GM23338 (cell line): ENCODE measurements around the gene KIAA2012. TPM values are rescaled to one million over a fixed set of nuclear protein-coding genes. Genes with fewer than 3 reads are reported as not detected.

Experiments
- ATAC-seq: fragments of 200-7000 bp; cut with Tn5 transposase; 3 replicates; pipeline ENCODE4 v1.9.1; 2020
- DNase-seq: peaks from one replicate; pipeline ENCODE4 v3.0.0-alpha.2; 2015; ENCODE audit warnings: low spot score
- H2AFZ ChIP-seq: fragments of 200-600 bp; sonication (generic); 2 replicates; pipeline ENCODE4 v1.8.0; 2016; ENCODE audit warnings: antibody characterized with exemption, mild to moderate bottlenecking, moderate library complexity
- H3F3A ChIP-seq: fragments of 200-600 bp; sonication (generic); replicated peaks from 2 replicates; pipeline ENCODE4 v1.8.0; 2017; ENCODE audit warnings: antibody characterized with exemption, mixed run types, low read depth
- H3K27ac ChIP-seq: fragments of 200-600 bp; sonication (generic); 2 replicates; pipeline ENCODE4 v1.6.1; 2016; ENCODE audit warnings: low read depth
- H3K27me3 ChIP-seq: fragments of 200-600 bp; sonication (generic); 2 replicates; pipeline ENCODE4 v1.8.0; 2016; ENCODE audit warnings: mild to moderate bottlenecking, mixed run types, moderate library complexity; ENCODE audit not compliant: insufficient read depth
- H3K36me3 ChIP-seq: fragments of 200-600 bp; sonication (generic); 2 replicates; pipeline ENCODE4 v1.8.0; 2016; ENCODE audit warnings: mild to moderate bottlenecking; ENCODE audit not compliant: insufficient read depth
- H3K4me1 ChIP-seq: fragments of 200-600 bp; sonication (generic); 2 replicates; pipeline ENCODE4 v1.8.0; 2016; ENCODE audit warnings: mild to moderate bottlenecking, moderate library complexity; ENCODE audit not compliant: insufficient read depth
- H3K4me2 ChIP-seq: fragments of 200-600 bp; sonication (generic); 2 replicates; pipeline ENCODE4 v1.7.1; 2017; ENCODE audit warnings: mixed run types
- H3K4me3 ChIP-seq: fragments of 200-600 bp; sonication (generic); 2 replicates; pipeline ENCODE4 v1.6.1; 2016; ENCODE audit warnings: mixed run types
- H3K79me2 ChIP-seq: fragments of 200-600 bp; sonication (generic); replicated peaks from 2 replicates; pipeline ENCODE4 v1.8.0; 2017; ENCODE audit warnings: mild to moderate bottlenecking; ENCODE audit not compliant: insufficient read depth
- H3K9me2 ChIP-seq: fragments of 200-600 bp; sonication (generic); 2 replicates; pipeline ENCODE4 v1.8.0; 2017; ENCODE audit not compliant: insufficient read depth
- H4K20me1 ChIP-seq: fragments of 200-600 bp; sonication (generic); replicated peaks from 2 replicates; pipeline ENCODE4 v1.8.0; 2017; ENCODE audit warnings: mild to moderate bottlenecking; ENCODE audit not compliant: insufficient read depth
- H3K27ac Mint-ChIP-seq: 2 replicates; pipeline ENCODE4 v1.8.0; 2020; ENCODE audit warnings: inconsistent platforms, mild to moderate bottlenecking, moderate library complexity, mixed read lengths
- H3K27me3 Mint-ChIP-seq: 3 replicates; pipeline ENCODE4 v1.8.0; 2022; ENCODE audit warnings: low read depth, mild to moderate bottlenecking, moderate library complexity, mixed read lengths, inconsistent platforms; ENCODE audit not compliant: insufficient read depth, poor library complexity
- H3K36me3 Mint-ChIP-seq: 3 replicates; pipeline ENCODE4 v1.8.0; 2021; ENCODE audit warnings: low read depth, mild to moderate bottlenecking, inconsistent platforms, moderate library complexity, mixed read lengths
- H3K4me1 Mint-ChIP-seq: 3 replicates; pipeline ENCODE4 v1.8.0; 2020; ENCODE audit warnings: mild to moderate bottlenecking, inconsistent platforms, mixed read lengths
- H3K4me3 Mint-ChIP-seq: 3 replicates; pipeline ENCODE4 v1.8.0; 2021; ENCODE audit warnings: moderate library complexity, mild to moderate bottlenecking, inconsistent platforms, mixed read lengths
- H3K9me3 Mint-ChIP-seq: 3 replicates; pipeline ENCODE4 v1.8.0; 2020; ENCODE audit warnings: moderate library complexity, mild to moderate bottlenecking, inconsistent platforms, mixed read lengths
- ETS1 ChIP-seq: IDR thresholded peaks from 2 replicates; pipeline ENCODE4 v1.6.1; 2016; ENCODE audit warnings: antibody characterized with exemption
- EZH2 ChIP-seq: fragments of 200-600 bp; sonication (generic); IDR thresholded peaks from one replicate; pipeline ENCODE4 v1.8.0; 2017; ENCODE audit warnings: antibody characterized with exemption, mild to moderate bottlenecking, low read depth; ENCODE audit not compliant: unreplicated experiment
- JUNB ChIP-seq: IDR thresholded peaks from one replicate; pipeline ENCODE4 v1.6.1; 2016; ENCODE audit warnings: antibody characterized with exemption; ENCODE audit not compliant: unreplicated experiment
- NANOG ChIP-seq: IDR thresholded peaks from 2 replicates; pipeline ENCODE4 v1.6.1; 2016; ENCODE audit warnings: antibody characterized with exemption, borderline replicate concordance
- ZNF331 ChIP-seq: fragments of 250-450 bp; sonication (Bioruptor Pico); IDR thresholded peaks from 2 replicates; pipeline ENCODE4 v1.5.0; 2020; ENCODE audit warnings: low read depth, mild to moderate bottlenecking, moderate library complexity
- polyA plus RNA-seq: library from polyadenylated mRNA; unstranded; fragments of >200 nt; fragmentation: Nextera tagmentation; extraction: Ambion mirVana; gene quantifications from 2 replicates; pipeline ENCODE4 v1.2.1, GENCODE V29; 2016
- total RNA-seq: library from RNA; depleted of rRNA; stranded (reverse); fragments of >200 nt; shearing (Covaris generic); gene quantifications from 2 replicates; pipeline ENCODE4 v1.2.3, GENCODE V29; 2014
- TF ChIP-seq, protein P1 (sequence below), 2 experiments: fragments of 200-600 bp in 1 of 2; sonication (generic) in 1 of 2; conservative IDR thresholded peaks; 2 replicates each; pipeline versions ENCODE4 v1.5.1 to v1.6.1; 2016 to 2017; ENCODE audit warnings: antibody characterized with exemption in 2 of 2, low read depth in 2 of 2, mild to moderate bottlenecking in 2 of 2, moderate library complexity in 1 of 2
- TF ChIP-seq, protein P2 (sequence below): fragments of 250-450 bp; sonication (Bioruptor Pico); IDR thresholded peaks from 2 replicates; pipeline ENCODE4 v1.5.0; 2020; ENCODE audit warnings: mild to moderate bottlenecking, moderate library complexity

KIAA2012 gene
- total and polyA plus RNA-seq, 2 experiments from 2014 or later = 0.03 to 0.08 TPM

GRCh38 chr2:202112041-202112440, 39.0 kb downstream of the KIAA2012 start:
- Histone ChIP-seq H3F3A (peaks cover 8% of the 10 kb centered on the region; the same call in 1 of the 2 replicates), H3K36me3 (no peaks in the 10 kb centered on the region), H2AFZ (no peak overlapping the region), H3K4me3 (no peak overlapping the region), H4K20me1 (no peaks in the 10 kb centered on the region), H3K4me1 (peaks cover 27% of the 10 kb centered on the region), H3K27ac (no peak overlapping the region), H3K4me2 (no peak overlapping the region), H3K79me2 (no peaks in the 10 kb centered on the region), H3K9me2 (no peaks in the 10 kb centered on the region), H3K27me3 (no peaks in the 10 kb centered on the region)
- Mint-ChIP-seq H3K36me3 (no peaks in the 10 kb centered on the region), H3K27ac (no peak overlapping the region), H3K4me1 (peaks cover 28% of the 10 kb centered on the region), H3K27me3 (no peaks in the 10 kb centered on the region), H3K4me3 (no peak overlapping the region), H3K9me3 (no peaks in the 10 kb centered on the region)
- DNase-seq (no peak), ATAC-seq (no peak)
- TF ChIP-seq EZH2 (no peak), ZNF331 (CRISPR knock-in tag) (no peak), ETS1 (no peak), NANOG (no peak), JUNB (no peak)
- TF ChIP-seq, protein P1, sequence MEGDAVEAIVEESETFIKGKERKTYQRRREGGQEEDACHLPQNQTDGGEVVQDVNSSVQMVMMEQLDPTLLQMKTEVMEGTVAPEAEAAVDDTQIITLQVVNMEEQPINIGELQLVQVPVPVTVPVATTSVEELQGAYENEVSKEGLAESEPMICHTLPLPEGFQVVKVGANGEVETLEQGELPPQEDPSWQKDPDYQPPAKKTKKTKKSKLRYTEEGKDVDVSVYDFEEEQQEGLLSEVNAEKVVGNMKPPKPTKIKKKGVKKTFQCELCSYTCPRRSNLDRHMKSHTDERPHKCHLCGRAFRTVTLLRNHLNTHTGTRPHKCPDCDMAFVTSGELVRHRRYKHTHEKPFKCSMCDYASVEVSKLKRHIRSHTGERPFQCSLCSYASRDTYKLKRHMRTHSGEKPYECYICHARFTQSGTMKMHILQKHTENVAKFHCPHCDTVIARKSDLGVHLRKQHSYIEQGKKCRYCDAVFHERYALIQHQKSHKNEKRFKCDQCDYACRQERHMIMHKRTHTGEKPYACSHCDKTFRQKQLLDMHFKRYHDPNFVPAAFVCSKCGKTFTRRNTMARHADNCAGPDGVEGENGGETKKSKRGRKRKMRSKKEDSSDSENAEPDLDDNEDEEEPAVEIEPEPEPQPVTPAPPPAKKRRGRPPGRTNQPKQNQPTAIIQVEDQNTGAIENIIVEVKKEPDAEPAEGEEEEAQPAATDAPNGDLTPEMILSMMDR (conservative IDR thresholded peaks at IDR 0.05; ENCODE audit: low read depth in 2 of 2) = no peak
- TF ChIP-seq, protein P2, sequence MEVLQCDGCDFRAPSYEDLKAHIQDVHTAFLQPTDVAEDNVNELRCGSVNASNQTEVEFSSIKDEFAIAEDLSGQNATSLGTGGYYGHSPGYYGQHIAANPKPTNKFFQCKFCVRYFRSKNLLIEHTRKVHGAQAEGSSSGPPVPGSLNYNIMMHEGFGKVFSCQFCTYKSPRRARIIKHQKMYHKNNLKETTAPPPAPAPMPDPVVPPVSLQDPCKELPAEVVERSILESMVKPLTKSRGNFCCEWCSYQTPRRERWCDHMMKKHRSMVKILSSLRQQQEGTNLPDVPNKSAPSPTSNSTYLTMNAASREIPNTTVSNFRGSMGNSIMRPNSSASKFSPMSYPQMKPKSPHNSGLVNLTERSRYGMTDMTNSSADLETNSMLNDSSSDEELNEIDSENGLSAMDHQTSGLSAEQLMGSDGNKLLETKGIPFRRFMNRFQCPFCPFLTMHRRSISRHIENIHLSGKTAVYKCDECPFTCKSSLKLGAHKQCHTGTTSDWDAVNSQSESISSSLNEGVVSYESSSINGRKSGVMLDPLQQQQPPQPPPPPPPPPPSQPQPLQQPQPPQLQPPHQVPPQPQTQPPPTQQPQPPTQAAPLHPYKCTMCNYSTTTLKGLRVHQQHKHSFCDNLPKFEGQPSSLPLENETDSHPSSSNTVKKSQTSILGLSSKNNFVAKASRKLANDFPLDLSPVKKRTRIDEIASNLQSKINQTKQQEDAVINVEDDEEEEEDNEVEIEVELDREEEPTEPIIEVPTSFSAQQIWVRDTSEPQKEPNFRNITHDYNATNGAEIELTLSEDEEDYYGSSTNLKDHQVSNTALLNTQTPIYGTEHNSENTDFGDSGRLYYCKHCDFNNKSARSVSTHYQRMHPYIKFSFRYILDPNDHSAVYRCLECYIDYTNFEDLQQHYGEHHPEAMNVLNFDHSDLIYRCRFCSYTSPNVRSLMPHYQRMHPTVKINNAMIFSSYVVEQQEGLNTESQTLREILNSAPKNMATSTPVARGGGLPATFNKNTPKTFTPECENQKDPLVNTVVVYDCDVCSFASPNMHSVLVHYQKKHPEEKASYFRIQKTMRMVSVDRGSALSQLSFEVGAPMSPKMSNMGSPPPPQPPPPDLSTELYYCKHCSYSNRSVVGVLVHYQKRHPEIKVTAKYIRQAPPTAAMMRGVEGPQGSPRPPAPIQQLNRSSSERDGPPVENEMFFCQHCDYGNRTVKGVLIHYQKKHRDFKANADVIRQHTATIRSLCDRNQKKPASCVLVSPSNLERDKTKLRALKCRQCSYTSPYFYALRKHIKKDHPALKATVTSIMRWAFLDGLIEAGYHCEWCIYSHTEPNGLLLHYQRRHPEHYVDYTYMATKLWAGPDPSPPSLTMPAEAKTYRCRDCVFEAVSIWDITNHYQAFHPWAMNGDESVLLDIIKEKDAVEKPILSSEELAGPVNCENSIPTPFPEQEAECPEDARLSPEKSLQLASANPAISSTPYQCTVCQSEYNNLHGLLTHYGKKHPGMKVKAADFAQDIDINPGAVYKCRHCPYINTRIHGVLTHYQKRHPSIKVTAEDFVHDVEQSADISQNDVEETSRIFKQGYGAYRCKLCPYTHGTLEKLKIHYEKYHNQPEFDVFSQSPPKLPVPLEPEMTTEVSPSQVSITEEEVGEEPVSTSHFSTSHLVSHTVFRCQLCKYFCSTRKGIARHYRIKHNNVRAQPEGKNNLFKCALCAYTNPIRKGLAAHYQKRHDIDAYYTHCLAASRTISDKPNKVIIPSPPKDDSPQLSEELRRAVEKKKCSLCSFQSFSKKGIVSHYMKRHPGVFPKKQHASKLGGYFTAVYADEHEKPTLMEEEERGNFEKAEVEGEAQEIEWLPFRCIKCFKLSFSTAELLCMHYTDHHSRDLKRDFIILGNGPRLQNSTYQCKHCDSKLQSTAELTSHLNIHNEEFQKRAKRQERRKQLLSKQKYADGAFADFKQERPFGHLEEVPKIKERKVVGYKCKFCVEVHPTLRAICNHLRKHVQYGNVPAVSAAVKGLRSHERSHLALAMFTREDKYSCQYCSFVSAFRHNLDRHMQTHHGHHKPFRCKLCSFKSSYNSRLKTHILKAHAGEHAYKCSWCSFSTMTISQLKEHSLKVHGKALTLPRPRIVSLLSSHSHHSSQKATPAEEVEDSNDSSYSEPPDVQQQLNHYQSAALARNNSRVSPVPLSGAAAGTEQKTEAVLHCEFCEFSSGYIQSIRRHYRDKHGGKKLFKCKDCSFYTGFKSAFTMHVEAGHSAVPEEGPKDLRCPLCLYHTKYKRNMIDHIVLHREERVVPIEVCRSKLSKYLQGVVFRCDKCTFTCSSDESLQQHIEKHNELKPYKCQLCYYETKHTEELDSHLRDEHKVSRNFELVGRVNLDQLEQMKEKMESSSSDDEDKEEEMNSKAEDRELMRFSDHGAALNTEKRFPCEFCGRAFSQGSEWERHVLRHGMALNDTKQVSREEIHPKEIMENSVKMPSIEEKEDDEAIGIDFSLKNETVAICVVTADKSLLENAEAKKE (CRISPR knock-in tag) = no peak
